K562 (cell line): ENCODE results near the gene ADD1. TPM values are rescaled to one million over a fixed set of nuclear protein-coding genes. Genes with fewer than 3 reads are reported as not detected.

ENCODE experiments used
- ATF3 ChIP-seq, 2 experiments: fragments of 450-650 bp in 1 of 2; sonication (generic) in 1 of 2; formaldehyde crosslinking in 1 of 2; IDR thresholded peaks in 1 of 2; conservative IDR thresholded peaks in 1 of 2; 2 replicates each; pipeline versions ENCODE4 v1.6.1 to v1.8.1; 2016 to 2023; ENCODE audit warnings: mild to moderate bottlenecking in 2 of 2, moderate library complexity in 2 of 2, inconsistent platforms in 1 of 2, missing genetic modification reagents in 1 of 2
- BMI1 ChIP-seq: fragments of 150-350 bp; IDR thresholded peaks from 2 replicates; pipeline ENCODE4 v1.6.1; 2014; ENCODE audit warnings: low read length
- EGR1 ChIP-seq: fragments of 450-650 bp; conservative IDR thresholded peaks from 2 replicates; pipeline ENCODE4 v1.6.1; 2017; ENCODE audit warnings: mild to moderate bottlenecking
- GABPB1 ChIP-seq: sonication (generic); formaldehyde crosslinking; IDR thresholded peaks from 2 replicates; pipeline ENCODE4 v1.8.0; 2022; ENCODE audit warnings: mild to moderate bottlenecking, missing genetic modification reagents
- HMGN3 ChIP-seq: IDR thresholded peaks from 2 replicates; pipeline ENCODE4 v1.6.1; 2011; ENCODE audit warnings: borderline replicate concordance, low read depth, mild to moderate bottlenecking, mixed read lengths, low read length; ENCODE audit not compliant: insufficient read length; ENCODE audit errors: extremely low read depth
- JUND ChIP-seq, 2 experiments: IDR thresholded peaks; 2 replicates in 1 of 2; 3 replicates in 1 of 2; pipeline ENCODE4 v1.6.1; 2011; ENCODE audit warnings: borderline replicate concordance in 2 of 2, low read depth in 2 of 2, low read length in 2 of 2, improper control_type of control experiment in 1 of 2, missing biosample characterization in 1 of 2, missing genetic modification characterization in 1 of 2, missing genetic modification reagents in 1 of 2
- PHF8 ChIP-seq: fragments of 200-600 bp; sonication (generic); IDR thresholded peaks from 2 replicates; pipeline ENCODE4 v1.6.1; 2012; ENCODE audit warnings: mixed run types, mild to moderate bottlenecking, inconsistent platforms, low read length, moderate library complexity, borderline replicate concordance
- POLR2G ChIP-seq: fragments of 200-400 bp; formaldehyde crosslinking; IDR thresholded peaks from 2 replicates; pipeline ENCODE4 v1.6.1; 2017; ENCODE audit warnings: low read depth, mild to moderate bottlenecking, antibody characterized with exemption, low read length, moderate library complexity
- SMAD3 ChIP-seq: fragments of 450-650 bp; formaldehyde crosslinking; conservative IDR thresholded peaks from 2 replicates; pipeline ENCODE4 v1.4.0; 2020; ENCODE audit warnings: mild to moderate bottlenecking
- SMARCE1 ChIP-seq: fragments of 450-650 bp; IDR thresholded peaks from 2 replicates; pipeline ENCODE4 v1.7.1; 2016; ENCODE audit warnings: mild to moderate bottlenecking
- VEZF1 ChIP-seq: fragments of 200-800 bp; sonication (Bioruptor generic); IDR thresholded peaks from 2 replicates; pipeline ENCODE4 v1.6.1; 2017; ENCODE audit warnings: missing genetic modification characterization, missing compliant biosample characterization
- ZFX ChIP-seq: sonication (generic); formaldehyde crosslinking; IDR thresholded peaks from 2 replicates; pipeline ENCODE4 v1.8.0; 2022; ENCODE audit warnings: mild to moderate bottlenecking, missing genetic modification reagents, moderate library complexity
- ZNF592 ChIP-seq: fragments of 450-650 bp; IDR thresholded peaks from 2 replicates; pipeline ENCODE4 v1.6.1; 2017; ENCODE audit warnings: antibody characterized with exemption, mild to moderate bottlenecking
- ZNF655 ChIP-seq: fragments of 250-450 bp; sonication (Bioruptor Pico); IDR thresholded peaks from 2 replicates; pipeline ENCODE4 v1.5.0; 2021
- polyA plus RNA-seq, 8 experiments: library from polyadenylated mRNA; depleted of rRNA in 4 of 8; stranded (reverse) in 5 of 8; unstranded in 3 of 8; fragments of >200 nt; fragmentation: Nextera tagmentation in 2 of 8; fragmentation: Illumina TruSeq in 1 of 8; extraction: Ambion mirVana in 2 of 8; extraction: Trizol in 1 of 8; gene quantifications; 2 replicates each; pipeline versions ENCODE4 v1.2.1 to v1.2.3, GENCODE V29; 2011 to 2014; ENCODE audit warnings: inconsistent platforms in 1 of 8, missing spikeins in 1 of 8
- total RNA-seq, 7 experiments: library from RNA; depleted of rRNA in 6 of 7; stranded (reverse); fragments of >200 nt in 6 of 7; fragmentation: Illumina TruSeq in 2 of 7; extraction: Trizol in 2 of 7; gene quantifications; 2 replicates each; pipeline versions ENCODE4 v1.2.1 to v1.2.3, GENCODE V29; 2011 to 2021; ENCODE audit warnings: low replicate concordance in 1 of 7

ADD1 gene
- total and polyA plus RNA-seq, 9 of the 15 experiments (the other 6 are each of a cell fraction or from before 2014, with no cell fraction given): 17.5 to 153 (median 74.0) TPM

- TF ChIP-seq EGR1 (peak; percentile 72), ZNF655 (CRISPR knock-in tag) (no peak), ZFX (CRISPR knock-in tag) (peak; percentile 69), POLR2G (peak; percentile 49; the same call in 1 of the 2 replicates), ZNF592 (0 out of 2 replicates have a peak, but pooled peaks have one; percentile 40), HMGN3 (peak; percentile 23), VEZF1 (peak; percentile 42; the same call in 1 of the 2 replicates), PHF8 (peak; percentile 31; the same call in 1 of the 2 replicates), ATF3 (IDR thresholded peaks at IDR 0.05) (peak; percentile 88), ATF3 (CRISPR knock-in tag; conservative IDR thresholded peaks at IDR 0.05) (no peak), JUND (IDR thresholded peaks at IDR 0.05; ENCODE audit: borderline replicate concordance, low read depth, low read length) (peak; percentile 77), JUND (tag; IDR thresholded peaks at IDR 0.05; ENCODE audit: borderline replicate concordance, low read depth, low read length) (peak; percentile 68; the same call in 1 of the 3 replicates), BMI1 (no peak), GABPB1 (0 out of 2 replicates have a peak, but pooled peaks have one; percentile 33), SMAD3 (no peak), SMARCE1 (peak; percentile 41; the same call in 1 of the 2 replicates)
Observed at GRCh38 chr4:2800691-2801596, 42.7 kb upstream of the ADD1 start (continued).
